Muscle of back (tissue), 11 donors: Measurements from ENCODE around the gene IL13RA2. TPM values are rescaled to one million over a fixed set of nuclear protein-coding genes. Genes with fewer than 3 reads are reported as not detected.

Experiments used
- DNase-seq, 3 donors: peaks; one replicate each; pipeline versions ENCODE4 v3.0.0 to v3.0.0-alpha.2; 2013
- polyA plus RNA-seq, 10 donors: library from polyadenylated mRNA; unstranded; fragments of 120-200 nt; gene quantifications; one replicate each; pipeline ENCODE4 v1.2.1, GENCODE V29; 2013; ENCODE audit not compliant: insufficient read length in 10 of 10

The IL13RA2 gene
- polyA plus RNA-seq, 10 donors, result 0.08 to 1.6 (median 0.45) TPM; not detected in 2

DNA sequence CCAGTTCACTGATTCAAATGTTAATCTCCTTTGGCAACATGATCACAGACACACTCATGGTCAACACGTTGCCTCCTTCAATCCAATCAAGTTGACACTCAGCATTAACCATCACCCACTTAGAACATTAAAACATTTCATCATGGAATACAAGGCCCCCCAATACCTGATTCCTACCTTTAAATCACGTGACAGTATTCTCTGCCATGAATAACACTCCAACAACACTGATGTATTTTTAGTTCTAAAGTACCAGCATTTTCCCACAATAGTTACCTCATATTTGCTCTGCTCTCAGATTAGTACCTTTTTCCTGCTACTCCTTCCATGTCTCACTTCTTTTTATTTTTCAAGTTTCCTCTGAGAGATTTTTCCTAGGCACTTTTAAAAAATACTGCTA lies 19.6 kb downstream of the IL13RA2 start:
- no peak for DNase-seq

DNA sequence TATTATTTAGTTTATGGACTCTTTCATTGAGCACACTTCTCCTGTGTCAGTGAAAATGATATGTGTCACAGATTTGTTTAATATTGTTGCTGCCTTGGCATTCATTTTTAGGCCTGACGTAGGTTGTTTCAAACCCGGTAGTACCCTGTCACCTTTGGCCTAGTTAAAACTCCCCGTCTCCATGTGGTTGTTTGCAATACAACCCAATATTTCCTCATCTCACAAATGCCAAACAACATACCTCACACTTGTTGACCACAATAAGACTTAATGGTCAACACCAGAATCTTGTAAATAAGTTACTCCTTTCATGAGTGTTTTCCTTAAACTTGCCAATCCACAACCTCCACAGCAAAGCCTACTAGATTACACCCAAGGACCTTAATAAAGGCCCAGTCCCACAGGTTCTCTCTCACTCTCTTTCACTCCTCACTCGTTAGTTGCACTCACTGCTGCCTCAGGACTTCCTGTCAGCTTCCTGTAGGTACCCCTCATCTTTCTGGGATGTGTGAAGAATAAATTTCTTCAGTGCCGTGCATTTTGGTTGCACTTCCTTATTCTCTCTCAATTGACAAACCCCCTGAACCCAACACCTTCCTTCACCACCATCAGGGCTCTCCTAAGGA lies 31.3 kb downstream of the IL13RA2 start:
- DNase-seq, result no peak

DNA sequence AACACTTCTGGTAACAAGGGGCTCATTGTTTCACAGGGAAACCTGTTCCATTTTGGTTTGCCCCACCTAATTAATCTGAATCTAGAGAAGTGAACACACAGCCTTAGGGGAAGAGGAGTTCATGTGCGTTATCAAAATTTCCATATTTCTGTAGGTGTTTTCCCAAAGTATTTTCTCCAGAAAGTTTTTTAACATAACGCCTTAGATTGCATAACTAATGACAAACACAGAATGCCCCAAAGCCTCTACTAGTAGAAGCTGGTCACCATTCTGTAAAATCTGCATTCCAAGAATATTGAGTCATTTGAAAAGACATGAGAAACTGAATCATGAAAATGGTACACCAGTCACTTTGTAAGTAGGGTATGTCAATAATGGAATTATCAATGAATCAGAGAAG lies 41.1 kb downstream of the IL13RA2 start:
- no peak for DNase-seq

DNA sequence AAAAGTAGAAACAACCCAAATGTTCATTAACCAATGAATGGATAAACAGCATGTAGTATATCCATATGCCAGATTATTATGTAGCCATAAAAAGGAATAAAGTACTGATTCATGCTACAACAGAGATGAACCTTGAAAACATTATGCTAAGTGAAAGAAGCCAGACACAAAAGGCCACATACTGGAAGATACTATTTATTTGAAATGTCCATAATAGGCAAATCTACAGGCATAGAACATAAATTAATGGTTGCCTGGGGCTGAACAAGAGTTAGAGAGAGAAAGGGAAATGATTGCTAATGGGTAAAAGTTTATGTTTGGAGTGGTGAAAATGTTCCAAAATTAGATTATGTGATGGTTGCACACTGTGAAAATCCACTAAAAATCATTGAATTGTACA lies 44.4 kb downstream of the IL13RA2 start:
- no peak for DNase-seq

DNA sequence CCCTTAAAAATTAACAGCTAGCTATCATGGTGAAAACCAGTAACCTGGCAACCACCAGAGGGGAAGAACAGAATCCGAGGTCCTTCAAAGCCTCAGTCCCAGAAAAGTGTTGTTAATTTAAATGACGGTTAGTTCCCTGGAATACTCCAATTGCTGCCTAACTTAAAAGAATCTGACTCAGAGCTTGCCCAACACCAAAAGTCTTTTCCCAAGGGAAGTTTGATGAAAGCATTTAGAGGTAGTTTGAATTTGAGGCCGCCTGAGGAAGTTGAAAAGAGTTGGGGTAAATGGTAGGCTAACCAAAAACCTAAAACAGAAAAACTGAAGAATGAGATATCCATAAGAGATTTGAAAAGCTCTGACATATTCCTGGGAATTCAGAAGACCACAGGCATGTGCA lies 46.6 kb downstream of the IL13RA2 start:
- no peak for DNase-seq

DNA sequence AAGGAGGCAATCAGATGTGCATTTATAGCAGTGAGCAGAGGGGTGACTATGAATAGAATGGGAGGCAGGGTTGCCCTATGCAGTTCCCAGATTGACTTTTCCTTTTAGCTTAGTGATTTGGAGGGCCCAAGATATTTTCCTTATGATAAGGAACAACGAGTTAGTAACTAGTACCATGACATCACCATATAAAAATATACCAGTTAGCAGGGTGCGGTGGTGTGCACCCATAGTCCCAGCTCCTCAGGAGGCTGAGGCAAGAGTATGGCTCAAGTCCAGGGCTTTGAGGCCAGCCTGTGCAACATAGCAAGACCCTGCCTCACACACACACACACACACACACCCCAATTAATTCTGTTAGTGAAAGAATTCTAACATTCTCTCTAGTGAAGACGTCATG lies 53.0 kb downstream of the IL13RA2 start:
- DNase-seq, result no peak

DNA sequence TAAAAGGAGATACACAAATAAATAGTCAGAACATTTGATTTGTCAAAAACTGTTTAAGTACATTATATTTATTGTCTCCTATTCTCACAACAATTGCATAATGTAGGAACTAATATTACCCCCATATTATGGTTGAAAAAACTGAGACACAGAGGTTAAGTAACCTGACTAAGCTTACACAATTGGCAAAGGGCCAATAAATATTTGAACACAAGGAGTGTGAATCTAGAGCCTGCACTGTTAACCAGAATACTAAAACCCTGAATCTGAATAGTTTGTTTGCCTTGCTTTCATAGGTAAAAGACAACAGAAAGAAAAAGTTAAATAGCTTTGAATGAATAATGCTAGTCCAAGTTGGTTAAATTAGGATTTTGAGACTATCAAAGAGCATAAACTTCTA lies 55.2 kb downstream of the IL13RA2 start:
- no peak for DNase-seq

DNA sequence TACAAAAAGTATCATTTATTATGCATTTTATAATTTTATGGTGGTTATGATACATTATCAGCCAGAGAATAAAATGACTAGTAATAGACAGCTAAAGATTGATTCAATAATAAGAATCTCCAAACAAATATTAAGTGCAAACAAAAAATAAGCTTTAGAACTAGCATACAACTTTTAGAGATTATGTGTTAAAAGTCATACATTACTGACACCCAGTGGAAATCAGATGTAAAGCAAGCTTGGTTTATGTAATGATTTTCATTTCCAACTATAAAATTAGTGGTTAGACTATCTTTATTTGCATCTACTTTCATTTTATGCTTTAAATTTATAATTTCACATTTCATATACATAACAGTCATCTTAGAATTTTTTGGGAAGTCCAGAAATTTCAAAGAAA lies 57.7 kb downstream of the IL13RA2 start:
- DNase-seq, result peak in 1 of 3 donors; percentile 10

Other genes with a start within 250 kb of the IL13RA2 start
- gene RBMXL3, start 171.8 kb upstream of the IL13RA2 start, polyA plus RNA-seq, result not detected
- gene LRCH2, start 216.5 kb upstream of the IL13RA2 start, polyA plus RNA-seq, result 1 to 10 TPM; 4.5 to 7.9 (median 5.6) TPM